Brain microvascular endothelial cell (primary cell): ENCODE results near the gene AGPS.

Experiments
- DNase-seq: peaks from one replicate; pipeline ENCODE4 v3.0.0-alpha.2; 2020
- H3K27ac ChIP-seq: fragments of 250-450 bp; sonication (Bioruptor Pico); 2 replicates; pipeline ENCODE4 v1.5.1; 2020; ENCODE audit warnings: mild to moderate bottlenecking, moderate library complexity
- H3K27me3 ChIP-seq: fragments of 250-450 bp; sonication (Bioruptor Pico); replicated peaks from 2 replicates; pipeline ENCODE4 v1.5.1; 2020; ENCODE audit warnings: mild to moderate bottlenecking
- H3K36me3 ChIP-seq: fragments of 250-450 bp; sonication (Bioruptor Pico); replicated peaks from 2 replicates; pipeline ENCODE4 v1.5.1; 2020; ENCODE audit warnings: mild to moderate bottlenecking
- H3K4me3 ChIP-seq: 2 replicates; pipeline ENCODE4 v1.5.1; 2011; ENCODE audit warnings: low read depth, mild to moderate bottlenecking, control low read depth, low read length, moderate library complexity
- CTCF ChIP-seq: IDR thresholded peaks from 2 replicates; pipeline ENCODE4 v1.5.1; 2011; ENCODE audit warnings: low read depth, mild to moderate bottlenecking, moderate library complexity, low read length, control low read depth, inconsistent platforms; ENCODE audit errors: missing control alignments
- in situ Hi-C: cut with HindIII; loops from 2 replicates; pipeline ENCODE4 v1.10.0; 2017; ENCODE audit warnings: low sequenced_read_pairs, low pct_ligation_motif_present

Gene AGPS

DNA sequence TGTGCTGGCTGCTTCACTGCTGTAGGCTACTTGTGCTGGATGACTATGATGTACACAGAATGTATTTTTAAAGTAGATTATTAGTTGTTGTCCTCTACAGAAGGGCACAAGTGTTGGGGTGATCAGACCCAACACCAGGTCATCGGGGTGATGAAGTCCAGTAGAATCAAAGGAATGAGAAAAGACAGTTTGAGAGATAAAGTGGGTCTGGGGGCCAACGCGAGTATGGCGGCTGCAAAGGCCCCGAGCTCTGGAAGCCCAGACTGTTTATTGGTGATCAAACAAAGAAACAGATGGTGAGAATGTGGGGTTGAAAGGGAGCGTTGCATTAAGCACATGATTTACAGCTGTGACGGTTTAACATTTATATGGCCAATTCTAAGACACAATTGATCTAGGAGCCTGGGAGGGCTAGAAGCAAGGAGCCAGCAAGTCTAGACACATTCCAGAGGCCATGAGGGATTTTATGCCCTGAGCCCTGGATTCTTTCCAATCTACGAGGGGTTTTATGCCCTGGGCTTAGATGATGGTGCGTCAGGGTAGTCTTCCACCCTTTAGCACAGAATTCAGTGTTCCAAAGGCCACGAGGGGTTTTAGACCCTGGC lies 153.5 kb downstream of the AGPS start:
- Histone ChIP-seq H3K4me3 (no peak overlapping the region), H3K27ac (no peak overlapping the region), H3K27me3 (no peaks in the 10 kb centered on the region), H3K36me3 (no peaks in the 10 kb centered on the region)
- in situ Hi-C loops = no loop called here
- TF ChIP-seq CTCF = no peak
- DNase-seq = no peak

DNA sequence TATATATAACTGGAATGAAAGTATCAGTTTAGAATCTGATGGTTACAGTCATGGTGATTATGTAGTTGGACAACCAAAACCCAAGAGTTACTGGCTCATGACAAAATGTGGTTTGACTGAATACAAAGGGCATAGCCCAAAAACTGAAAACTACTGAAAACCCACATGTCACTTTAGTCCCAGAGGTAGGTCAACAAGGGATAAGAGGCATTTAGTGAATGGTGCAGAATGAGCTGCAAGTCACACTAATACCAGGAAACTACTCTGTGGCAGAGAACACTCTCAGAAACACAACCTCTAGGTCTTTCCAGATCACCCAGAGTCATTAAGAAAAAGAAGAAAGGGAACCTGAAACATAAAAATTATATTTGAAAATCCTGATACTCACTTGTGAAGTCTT lies 154.5 kb downstream of the AGPS start:
- Histone ChIP-seq H3K27ac (no peak overlapping the region), H3K27me3 (no peaks in the 10 kb centered on the region), H3K4me3 (no peak overlapping the region), H3K36me3 (no peaks in the 10 kb centered on the region)
- no peak for DNase-seq
- TF ChIP-seq CTCF = no peak
- in situ Hi-C loops = no loop called here

- in situ Hi-C loops = no loop called here
- TF ChIP-seq CTCF = no peak
- Histone ChIP-seq H3K27ac (no peak overlapping the region), H3K4me3 (no peak overlapping the region), H3K36me3 (no peaks in the 10 kb centered on the region), H3K27me3 (no peaks in the 10 kb centered on the region)
- DNase-seq = no peak
Measured at GRCh38 chr2:177547772-177548171, 155.2 kb downstream of the AGPS start.

GRCh38 chr2:177548636-177549035 lies 156.1 kb downstream of the AGPS start:
- TF ChIP-seq CTCF = no peak
- H3K4me3 ChIP-seq = no peak overlapping the region
- no peaks in the 10 kb centered on the region for H3K27me3 ChIP-seq
- no peak for DNase-seq
- in situ Hi-C loops = no loop called here
- H3K36me3 ChIP-seq = no peaks in the 10 kb centered on the region
- H3K27ac ChIP-seq = no peak overlapping the region

DNA sequence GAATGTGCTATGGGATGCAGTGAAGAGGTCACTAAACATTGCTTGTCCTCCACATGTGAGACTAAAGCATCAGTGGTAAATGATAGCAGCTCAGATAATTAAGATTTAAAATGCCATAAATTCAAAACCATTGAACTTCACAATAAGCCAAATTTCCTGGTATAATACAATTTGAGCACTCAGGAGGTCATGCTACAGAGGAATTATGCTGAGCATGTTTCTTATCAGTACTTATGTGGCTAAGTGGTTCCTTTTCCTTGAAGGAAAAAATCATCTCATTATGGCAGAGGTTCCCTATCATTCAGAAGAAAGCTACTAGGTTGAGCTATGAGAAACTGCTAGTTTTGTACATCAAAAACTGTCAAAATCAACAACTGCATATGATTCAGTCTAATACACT lies 156.6 kb downstream of the AGPS start:
- no peak for DNase-seq
- no peak for TF ChIP-seq CTCF
- Histone ChIP-seq H3K4me3 (no peak overlapping the region), H3K27me3 (no peaks in the 10 kb centered on the region), H3K27ac (no peak overlapping the region), H3K36me3 (no peaks in the 10 kb centered on the region)
- in situ Hi-C loops = no loop called here
